ENCODE measurements around the gene ZRANB1.

Gene ZRANB1

GRCh38 chr10:124996127-124996853 lies 54.4 kb downstream of the ZRANB1 start:
- DNase-seq: no peak

- DNase-seq: no peak
Observed at GRCh38 chr10:124996854-124997215, 54.9 kb downstream of the ZRANB1 start.

- DNase-seq: no peak
Observed at GRCh38 chr10:124997306-124997705, 55.4 kb downstream of the ZRANB1 start.

GRCh38 chr10:124997771-124998623 lies 56.1 kb downstream of the ZRANB1 start:
- DNase-seq: no peak

- no peak for DNase-seq
Observed at GRCh38 chr10:124998624-124999291, 56.8 kb downstream of the ZRANB1 start.

- DNase-seq: no peak
Observed at GRCh38 chr10:124999433-125000365, 57.8 kb downstream of the ZRANB1 start.

DNA sequence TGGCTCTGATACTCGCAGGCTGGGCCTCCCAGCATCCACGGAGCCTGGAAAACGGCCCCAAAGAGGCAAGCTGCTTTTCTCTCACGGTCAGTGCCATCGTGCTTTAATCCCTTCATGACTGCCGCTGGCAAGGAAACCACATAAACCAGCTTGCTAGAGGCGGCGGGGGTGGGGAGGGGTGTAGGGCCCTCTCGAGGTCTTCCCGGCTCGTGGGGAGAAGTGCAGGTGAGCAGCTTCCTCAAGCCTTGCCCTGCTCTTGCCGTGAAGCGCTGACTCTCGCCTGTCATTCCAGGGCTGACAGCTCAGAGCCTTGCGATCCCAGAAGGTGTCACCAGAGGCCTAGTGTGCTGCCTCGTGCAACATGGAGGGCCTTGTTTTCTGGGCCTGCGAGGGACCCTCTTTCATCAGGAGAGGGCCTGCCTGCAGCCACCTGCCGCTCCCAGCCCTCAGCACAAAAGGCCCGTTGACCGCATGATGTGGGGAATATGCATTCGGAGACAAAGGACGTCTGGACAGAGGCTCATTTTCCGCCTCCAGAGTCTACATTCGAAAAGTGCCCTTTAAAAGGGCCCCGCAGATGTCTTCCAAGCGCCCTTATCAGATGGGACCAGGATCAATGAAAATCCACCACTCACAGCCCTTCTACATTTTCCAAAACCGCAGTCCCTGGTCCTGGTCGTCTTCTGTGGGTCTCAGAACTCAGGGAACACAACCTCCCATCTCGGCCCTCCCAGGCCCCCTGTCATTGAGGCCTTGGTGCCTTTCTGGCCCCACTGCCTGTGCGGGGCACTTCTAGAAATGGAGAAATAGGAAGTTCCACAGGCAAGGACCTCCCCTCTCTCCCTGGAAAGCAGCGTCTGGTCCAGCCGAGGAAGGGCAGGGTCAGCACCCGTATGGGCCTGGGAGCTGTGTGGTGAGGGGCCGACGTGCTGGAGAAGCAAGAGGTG lies 58.7 kb downstream of the ZRANB1 start:
- no peak for DNase-seq

DNA sequence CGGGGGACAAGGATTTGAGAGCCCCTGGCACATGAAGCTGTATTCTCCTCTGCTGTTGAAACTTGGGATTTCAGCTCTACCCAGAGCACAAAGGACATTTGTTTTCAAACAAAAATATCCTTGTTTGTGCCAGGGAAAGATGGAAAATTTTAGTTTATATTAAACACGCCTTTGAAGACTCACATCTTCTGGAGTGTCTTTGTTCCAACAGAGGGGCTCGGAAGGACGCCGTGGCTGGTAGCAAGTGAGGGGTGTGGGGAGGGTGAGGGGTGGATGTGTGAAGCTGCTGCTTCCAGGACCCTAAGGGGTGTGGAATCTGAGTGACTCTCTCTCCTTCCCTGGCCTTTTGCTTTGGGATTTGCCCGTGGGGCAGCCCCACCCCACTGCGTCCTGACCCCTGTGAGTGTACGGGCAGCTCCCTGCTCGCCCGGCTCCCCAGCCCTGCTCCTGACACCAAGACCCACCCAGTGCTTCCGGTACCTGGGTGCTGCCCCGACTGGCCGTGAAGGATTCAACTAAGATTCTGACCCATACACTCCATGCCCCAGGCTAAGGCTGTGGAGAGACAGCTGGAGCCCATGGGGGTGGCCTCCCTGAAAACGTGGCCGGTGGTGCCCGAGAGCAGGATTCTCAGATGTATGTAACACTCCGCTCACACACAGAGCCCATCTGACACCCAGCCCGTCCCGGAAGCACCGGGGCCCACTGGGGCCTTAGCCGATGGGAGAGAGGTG lies 59.6 kb downstream of the ZRANB1 start:
- no peak for DNase-seq

DNA sequence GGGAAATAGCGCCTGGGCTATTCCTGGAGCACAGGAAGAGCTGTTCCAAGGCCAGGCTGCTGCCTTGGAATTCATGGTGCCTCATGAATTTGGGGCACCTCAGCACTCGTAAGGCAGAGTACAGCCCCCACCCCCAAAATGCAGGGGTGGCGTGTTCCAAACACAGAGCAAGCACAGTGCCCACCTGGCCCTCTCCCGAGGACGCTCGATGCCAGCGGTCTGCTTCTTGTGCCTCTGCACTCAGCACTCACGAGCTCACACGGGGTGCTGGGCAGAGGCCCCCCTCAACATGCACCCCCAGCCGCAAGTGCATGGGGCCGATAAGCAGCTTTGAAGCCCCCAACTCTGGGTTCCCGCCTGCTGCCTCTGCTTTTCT lies 60.1 kb downstream of the ZRANB1 start:
- DNase-seq: no peak

DNA sequence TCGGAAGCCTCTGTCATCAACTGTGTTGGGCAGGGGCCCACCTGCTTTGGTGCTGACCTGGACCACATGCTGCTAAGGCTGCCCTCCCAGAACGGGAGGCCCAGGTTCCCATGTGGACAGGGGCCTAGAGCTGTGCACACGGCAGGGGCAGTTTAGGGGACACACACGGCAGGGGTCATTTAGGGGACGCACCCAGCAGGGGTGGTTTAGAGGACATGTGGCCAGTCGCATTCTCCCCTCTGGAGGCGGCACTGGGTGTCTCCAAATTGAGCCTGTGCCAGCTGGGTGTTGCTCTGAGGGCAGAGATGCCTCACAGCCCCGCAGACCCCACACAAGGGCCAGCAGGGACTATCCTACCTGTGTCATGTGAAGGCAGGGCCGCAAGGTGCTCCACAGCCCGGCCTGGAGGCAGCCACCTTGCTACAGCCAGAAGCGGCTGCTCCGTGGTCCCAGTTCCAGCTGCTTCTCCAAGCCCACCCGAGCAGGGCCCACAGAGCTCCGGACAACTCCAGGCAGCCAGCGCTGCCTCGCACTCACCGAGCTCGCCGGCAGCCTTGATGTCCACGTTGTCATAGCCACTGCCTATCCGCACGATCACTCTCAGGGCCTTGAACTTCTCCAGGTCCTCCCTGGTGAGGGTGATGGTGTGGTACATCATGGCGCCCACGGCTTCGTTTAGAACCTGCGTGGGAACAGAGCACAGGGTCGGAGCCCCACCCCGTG lies 60.7 kb downstream of the ZRANB1 start:
- no peak for DNase-seq

GRCh38 chr10:125003146-125003900 lies 61.4 kb downstream of the ZRANB1 start:
- no peak for DNase-seq

DNA sequence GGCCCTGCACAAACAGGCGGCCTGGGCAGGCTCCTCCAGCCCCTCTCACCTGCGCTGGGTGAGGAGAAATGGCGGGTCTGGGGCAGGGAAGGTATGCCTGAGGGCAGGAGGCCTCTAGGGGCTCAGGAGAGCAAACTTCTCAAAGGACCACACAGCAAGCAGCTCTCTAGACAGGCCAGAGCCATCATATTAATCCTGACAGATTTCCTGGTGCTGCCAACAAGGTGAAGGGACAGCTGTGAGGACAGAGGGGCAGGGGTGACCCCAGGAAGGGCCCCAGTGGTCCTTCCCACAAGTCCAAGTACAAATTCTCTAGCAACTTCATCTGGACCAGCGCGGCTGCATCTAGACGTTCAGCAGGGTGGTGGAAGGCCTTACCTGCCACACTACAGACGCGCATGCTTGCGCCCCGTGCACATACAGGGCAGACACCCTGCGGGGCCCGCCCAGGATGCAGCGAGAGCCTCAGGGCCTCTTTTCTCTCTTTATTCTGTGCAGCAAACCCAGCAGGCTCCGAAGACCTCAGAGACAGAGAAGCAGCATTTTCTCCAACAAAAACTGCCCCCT lies 62.1 kb downstream of the ZRANB1 start:
- DNase-seq: no peak

DNA sequence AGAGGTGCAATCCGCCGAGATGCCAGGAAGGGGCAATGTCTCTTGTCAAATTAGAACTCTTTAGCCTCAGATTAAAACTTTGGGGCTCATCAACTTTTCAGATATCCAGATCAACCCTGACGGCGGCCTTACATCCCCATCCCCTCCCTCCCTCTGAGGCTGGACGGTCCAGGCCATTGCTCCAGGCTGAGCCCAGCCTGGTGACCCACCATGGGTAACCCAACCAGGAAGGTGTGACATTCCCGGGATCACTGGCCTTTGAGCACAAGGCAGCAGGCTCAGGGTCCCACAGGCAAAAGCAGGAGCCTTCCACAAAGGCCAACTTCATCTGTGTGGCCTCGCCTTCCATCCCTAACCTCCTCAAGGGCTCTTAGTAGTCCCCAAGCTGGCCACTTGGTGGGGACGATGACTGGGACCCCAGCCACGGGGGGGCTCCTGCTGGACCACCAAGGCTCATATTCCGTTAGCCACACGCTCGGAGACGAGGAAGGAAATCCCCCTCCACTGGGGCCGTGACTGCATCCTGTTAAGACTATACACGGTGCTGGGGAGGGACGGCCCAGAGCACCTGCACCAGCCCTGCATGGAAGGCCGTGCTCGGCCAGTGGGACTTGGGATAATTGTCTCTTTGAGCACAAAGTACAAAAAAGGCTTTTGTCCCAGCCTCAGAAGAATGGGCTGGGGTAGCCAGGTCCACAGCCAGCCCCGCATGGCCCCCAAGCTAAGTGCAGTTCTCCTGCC lies 62.8 kb downstream of the ZRANB1 start:
- no peak for DNase-seq

DNA sequence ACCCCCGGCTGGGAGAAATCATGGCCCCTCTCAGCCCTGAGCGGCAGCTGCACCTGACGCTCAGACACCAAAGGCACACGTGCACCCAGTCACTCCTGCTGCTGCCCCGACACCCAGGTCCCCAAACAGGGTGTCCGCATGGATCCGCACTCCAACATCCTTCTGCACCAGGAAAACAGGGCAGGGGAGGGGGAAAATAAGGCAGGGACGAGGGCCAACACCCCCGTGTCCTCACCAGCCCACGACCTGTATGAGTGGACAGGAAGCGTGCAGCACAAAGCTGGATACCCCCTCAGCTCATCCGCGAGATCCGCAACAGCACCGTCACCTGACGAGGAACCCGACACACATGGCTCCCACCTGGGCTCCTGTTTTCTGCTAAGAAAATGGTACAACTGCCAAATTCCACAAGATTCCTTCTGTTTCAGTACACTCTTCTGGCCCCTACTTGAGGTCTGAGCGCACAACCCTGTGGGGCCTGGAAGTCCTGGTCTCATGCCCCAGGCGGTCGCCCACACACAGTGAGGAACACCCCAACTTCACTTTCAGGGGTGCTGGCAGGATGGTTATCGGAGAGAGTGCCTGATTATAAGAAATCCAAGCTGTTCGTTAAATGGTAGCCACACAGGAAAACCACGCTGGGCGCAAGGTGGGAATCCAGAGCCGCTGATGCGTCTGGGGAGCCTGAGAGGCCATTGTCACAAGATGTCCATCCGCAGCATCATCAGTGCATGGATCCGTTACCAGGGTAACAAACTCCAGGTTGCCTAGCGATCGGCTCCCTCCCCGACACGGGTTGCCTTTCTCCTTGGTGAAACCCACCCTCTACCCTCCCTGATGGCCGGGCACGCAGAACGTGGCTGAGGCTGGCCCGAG lies 63.6 kb downstream of the ZRANB1 start:
- no peak for DNase-seq

DNA sequence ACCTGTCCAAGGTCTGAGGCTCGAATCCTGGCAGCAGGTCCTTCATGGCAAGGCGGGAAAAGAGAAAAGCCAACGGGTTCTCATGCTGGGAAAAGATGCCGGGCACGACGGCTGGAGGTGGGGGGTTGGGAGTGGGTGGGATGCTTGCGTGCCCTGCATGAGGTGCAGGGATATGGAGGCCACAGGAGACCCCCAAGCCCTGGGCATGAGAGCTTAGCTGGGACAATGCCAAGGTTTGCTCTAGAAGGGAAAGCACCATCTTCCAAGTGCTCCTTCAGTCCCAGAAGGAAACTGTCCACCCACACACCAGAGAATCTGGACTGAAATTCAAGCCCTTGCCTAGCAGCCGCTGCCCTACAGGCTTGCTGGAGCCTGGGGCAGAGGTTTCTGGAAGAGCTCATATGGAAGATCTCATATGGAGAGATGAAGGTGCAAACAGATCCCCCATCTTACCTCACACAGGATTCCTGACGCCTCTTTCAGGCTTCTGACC lies 64.3 kb downstream of the ZRANB1 start:
- no peak for DNase-seq

- DNase-seq: no peak
Observed at GRCh38 chr10:125006921-125007426, 65.1 kb downstream of the ZRANB1 start.

DNA sequence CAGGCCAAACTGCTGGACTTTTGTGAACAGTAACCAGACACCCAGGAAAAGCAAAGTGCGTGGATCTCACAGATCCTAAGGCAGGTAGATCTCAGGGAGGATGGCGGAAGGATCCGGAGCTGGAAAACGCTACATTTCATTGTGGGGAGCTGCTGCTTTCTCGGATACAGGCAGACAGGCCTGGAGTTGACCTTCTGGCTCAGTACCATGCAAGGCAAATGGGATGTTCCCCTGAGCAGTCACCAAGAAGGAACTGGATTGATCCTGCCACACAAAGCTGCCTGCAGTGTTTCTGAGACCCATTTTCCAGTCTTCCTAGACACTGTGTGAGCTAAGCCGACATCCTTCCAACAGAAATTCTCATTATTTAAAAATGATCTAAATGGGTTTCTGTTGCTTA lies 65.5 kb downstream of the ZRANB1 start:
- no peak for DNase-seq
